ENCODE results near the gene TNFAIP8L1. TPM values are rescaled to one million over a fixed set of nuclear protein-coding genes. Genes with fewer than 3 reads are reported as not detected.

TNFAIP8L1 gene
- total and polyA plus RNA-seq, 2 donors from 2014 or later = 11.5 to 16.0 TPM

- H3K27me3 ChIP-seq (ENCODE audit: control insufficient read depth, insufficient read depth, low read length) = no peaks in the 10 kb centered on the region
- H3K4me3 ChIP-seq (ENCODE audit: low read length in 3 of 3) = peak overlapping the region in 2 of 3 donors; percentile 79 to 87
- H3K9me3 ChIP-seq (ENCODE audit: control insufficient read depth in 2 of 3, insufficient read depth in 1 of 3, low read length in 3 of 3) = no peaks in the 10 kb centered on the region
- peak overlapping the region in 2 of 3 donors; percentile 54 to 82 for H3K9ac ChIP-seq (ENCODE audit: low read length in 3 of 3)
- no peaks in the 10 kb centered on the region for H3K36me3 ChIP-seq (ENCODE audit: control insufficient read depth in 2 of 3, insufficient read depth in 3 of 3, low read length in 3 of 3)
- H3K4me1 ChIP-seq (ENCODE audit: control insufficient read depth in 2 of 3, insufficient read depth in 2 of 3, low read depth in 1 of 3, low read length in 3 of 3) = peaks cover 0 to 22% (median 4%) of the 10 kb centered on the region in 3 donors
- H3K27ac ChIP-seq (ENCODE audit: low read depth in 2 of 2, low read length in 2 of 2) = peak overlapping the region; percentile 3 to 9
- intact Hi-C loops (cut with DNase I) = no loop called here
- TF ChIP-seq, protein P1, sequence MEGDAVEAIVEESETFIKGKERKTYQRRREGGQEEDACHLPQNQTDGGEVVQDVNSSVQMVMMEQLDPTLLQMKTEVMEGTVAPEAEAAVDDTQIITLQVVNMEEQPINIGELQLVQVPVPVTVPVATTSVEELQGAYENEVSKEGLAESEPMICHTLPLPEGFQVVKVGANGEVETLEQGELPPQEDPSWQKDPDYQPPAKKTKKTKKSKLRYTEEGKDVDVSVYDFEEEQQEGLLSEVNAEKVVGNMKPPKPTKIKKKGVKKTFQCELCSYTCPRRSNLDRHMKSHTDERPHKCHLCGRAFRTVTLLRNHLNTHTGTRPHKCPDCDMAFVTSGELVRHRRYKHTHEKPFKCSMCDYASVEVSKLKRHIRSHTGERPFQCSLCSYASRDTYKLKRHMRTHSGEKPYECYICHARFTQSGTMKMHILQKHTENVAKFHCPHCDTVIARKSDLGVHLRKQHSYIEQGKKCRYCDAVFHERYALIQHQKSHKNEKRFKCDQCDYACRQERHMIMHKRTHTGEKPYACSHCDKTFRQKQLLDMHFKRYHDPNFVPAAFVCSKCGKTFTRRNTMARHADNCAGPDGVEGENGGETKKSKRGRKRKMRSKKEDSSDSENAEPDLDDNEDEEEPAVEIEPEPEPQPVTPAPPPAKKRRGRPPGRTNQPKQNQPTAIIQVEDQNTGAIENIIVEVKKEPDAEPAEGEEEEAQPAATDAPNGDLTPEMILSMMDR (IDR thresholded peaks at IDR 0.05; ENCODE audit: borderline replicate concordance, extremely low read depth, insufficient read depth) = no peak
- DNase-seq (peak in 2 of 5 donors; percentile 68 to 71), FAIRE-seq (no peak)
These were observed 1.1 kb downstream of the TNFAIP8L1 start for GRCh38 chr19:4640247-4641000.

GRCh38 chr19:4641132-4641531, 1.8 kb downstream of the TNFAIP8L1 start:
- no peak for FAIRE-seq
- H3K4me1 ChIP-seq (ENCODE audit: control insufficient read depth in 2 of 3, insufficient read depth in 2 of 3, low read depth in 1 of 3, low read length in 3 of 3) = peaks cover 0 to 19% (median 4%) of the 10 kb centered on the region in 3 donors
- no peaks in the 10 kb centered on the region for H3K36me3 ChIP-seq (ENCODE audit: control insufficient read depth in 2 of 3, insufficient read depth in 3 of 3, low read length in 3 of 3)
- intact Hi-C loops (cut with DNase I) = no loop called here
- DNase-seq = peak in 1 of 5 donors; percentile 51
- H3K27ac ChIP-seq (ENCODE audit: low read depth in 2 of 2, low read length in 2 of 2) = no peak overlapping the region
- no peaks in the 10 kb centered on the region for H3K9me3 ChIP-seq (ENCODE audit: control insufficient read depth in 2 of 3, insufficient read depth in 1 of 3, low read length in 3 of 3)
- no peak overlapping the region for H3K9ac ChIP-seq (ENCODE audit: low read length in 3 of 3)
- no peaks in the 10 kb centered on the region for H3K27me3 ChIP-seq (ENCODE audit: control insufficient read depth, insufficient read depth, low read length)
- H3K4me3 ChIP-seq (ENCODE audit: low read length in 3 of 3) = no peak overlapping the region
- TF ChIP-seq, protein P1 (IDR thresholded peaks at IDR 0.05; ENCODE audit: borderline replicate concordance, extremely low read depth, insufficient read depth) = no peak

- Histone ChIP-seq H3K9me3 (ENCODE audit: control insufficient read depth in 2 of 3, insufficient read depth in 1 of 3, low read length in 3 of 3) (no peaks in the 10 kb centered on the region), H3K27me3 (ENCODE audit: control insufficient read depth, insufficient read depth, low read length) (no peaks in the 10 kb centered on the region), H3K9ac (ENCODE audit: low read length in 3 of 3) (no peak overlapping the region), H3K4me3 (ENCODE audit: low read length in 3 of 3) (no peak overlapping the region), H3K36me3 (ENCODE audit: control insufficient read depth in 2 of 3, insufficient read depth in 3 of 3, low read length in 3 of 3) (no peaks in the 10 kb centered on the region), H3K27ac (ENCODE audit: low read depth in 2 of 2, low read length in 2 of 2) (no peak overlapping the region), H3K4me1 (ENCODE audit: control insufficient read depth in 2 of 3, insufficient read depth in 2 of 3, low read depth in 1 of 3, low read length in 3 of 3) (peaks cover 0 to 18% (median 0%) of the 10 kb centered on the region in 3 donors)
- peak in 1 of 5 donors; percentile 37 for DNase-seq
- FAIRE-seq = no peak
- TF ChIP-seq, protein P1 (IDR thresholded peaks at IDR 0.05; ENCODE audit: borderline replicate concordance, extremely low read depth, insufficient read depth) = no peak
- intact Hi-C loops (cut with DNase I) = no loop called here
These were observed 3.3 kb downstream of the TNFAIP8L1 start for GRCh38 chr19:4642625-4643024.

All from kidney (tissue), 14 donors.